DMS114 treated with DMSO at 0.1 percent for 48 hours (cell line): Measurements from ENCODE around the gene GULP1.

Source experiments
- DNase-seq: peaks from one replicate; lab custom pipeline; 2025; ENCODE audit not compliant: unreplicated experiment; lab: John Stamatoyannopoulos, UW

The GULP1 gene

DNA sequence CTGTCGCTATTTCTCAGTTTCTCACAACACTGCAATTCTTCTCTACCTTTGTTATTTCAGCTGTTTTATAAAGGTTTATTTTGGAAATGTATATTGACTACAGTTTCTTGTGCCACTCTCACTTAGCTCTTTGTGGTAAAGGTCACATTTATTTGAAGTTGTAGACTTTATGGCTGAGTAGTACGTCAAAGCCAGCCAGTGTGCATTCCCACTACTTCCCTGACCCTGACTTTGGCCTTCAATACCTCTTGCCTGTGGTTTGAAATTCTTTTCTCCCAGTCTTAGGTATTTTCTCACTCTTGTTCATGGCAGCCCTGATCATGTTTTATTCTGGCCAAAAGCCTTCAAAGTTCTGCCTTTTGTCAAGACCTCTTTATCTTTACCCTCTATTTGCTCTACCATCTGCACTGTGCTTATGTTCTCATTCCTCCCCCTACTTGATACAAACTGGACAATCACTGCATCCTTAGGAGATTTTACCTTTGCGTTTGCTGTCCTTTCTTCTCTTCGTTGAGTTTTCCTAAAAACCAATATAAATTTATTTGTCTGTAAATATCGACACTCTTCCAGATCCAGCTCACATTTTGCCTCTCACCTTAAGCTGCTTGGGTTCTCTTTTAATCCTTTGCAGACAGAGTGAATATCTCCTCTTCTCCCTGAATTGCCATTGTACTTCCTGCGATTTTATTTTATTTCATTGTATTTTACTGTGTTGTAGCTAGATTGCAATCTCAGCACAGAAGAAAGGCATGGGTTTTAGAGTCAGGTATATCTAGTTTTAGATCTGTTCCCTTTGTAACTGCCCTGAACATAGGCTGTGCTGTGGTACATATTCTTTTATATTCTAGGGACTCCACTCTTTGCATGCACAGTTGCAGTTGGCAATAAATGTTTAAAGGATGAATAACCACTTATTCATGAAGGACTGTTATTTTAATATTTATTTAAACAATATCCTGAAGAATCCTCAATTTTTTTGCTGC, 31.2 kb downstream of the GULP1 start:
- DNase-seq: no peak

DNA sequence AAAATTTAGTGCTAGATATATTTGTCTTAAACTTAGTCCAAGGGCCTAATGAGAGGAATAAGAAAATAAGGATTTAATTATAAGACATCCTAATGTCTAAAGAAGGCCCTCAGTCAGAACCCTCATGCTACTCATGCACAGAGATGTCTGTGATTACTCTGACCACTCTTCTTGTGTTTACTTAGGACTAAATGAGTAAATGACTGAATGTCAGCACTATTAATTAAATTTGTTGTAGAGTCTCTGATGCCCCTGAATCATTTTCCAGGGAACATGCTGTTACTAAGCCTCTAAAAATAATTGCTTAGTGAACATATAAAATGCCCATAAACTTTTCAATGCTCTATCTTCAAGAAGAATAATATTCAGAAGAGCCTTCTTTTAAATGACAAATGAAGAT, 32.4 kb downstream of the GULP1 start:
- no peak for DNase-seq

GRCh38 chr2:188326290-188326668, 34.6 kb downstream of the GULP1 start:
- DNase-seq: no peak

DNA sequence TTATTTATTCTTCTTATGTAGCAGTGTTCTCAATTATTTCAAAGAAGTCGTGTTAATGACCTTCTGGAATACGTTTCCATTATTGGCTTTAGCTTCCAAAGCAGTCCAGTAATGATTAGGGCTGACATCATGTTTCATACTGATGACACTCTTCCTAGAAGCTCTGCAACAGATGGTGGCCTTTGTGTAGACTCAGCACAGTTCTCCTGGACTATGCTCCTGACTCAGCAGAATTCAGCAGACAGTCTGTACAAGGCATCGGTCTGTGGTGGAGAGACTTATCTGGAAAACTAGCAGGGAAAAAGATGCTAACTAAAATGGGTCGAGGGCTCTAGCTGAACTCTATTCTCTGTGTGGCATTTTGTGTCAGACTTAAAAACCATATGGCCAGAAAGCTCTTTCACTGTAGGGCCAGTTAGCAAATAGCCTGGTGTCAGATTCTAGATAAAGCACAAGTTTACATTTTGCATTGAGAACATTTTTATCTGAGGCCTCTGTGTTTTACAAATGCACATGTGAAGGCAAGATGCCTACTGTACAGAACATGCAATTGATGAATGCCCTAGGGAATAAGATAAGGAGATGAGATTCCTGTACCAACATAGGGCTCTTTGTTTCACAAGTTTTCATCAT, 35.1 kb downstream of the GULP1 start:
- no peak for DNase-seq

- no peak for DNase-seq
Measured at GRCh38 chr2:188327518-188328213, 36.0 kb downstream of the GULP1 start.

GRCh38 chr2:188328419-188328818, 36.7 kb downstream of the GULP1 start:
- no peak for DNase-seq

DNA sequence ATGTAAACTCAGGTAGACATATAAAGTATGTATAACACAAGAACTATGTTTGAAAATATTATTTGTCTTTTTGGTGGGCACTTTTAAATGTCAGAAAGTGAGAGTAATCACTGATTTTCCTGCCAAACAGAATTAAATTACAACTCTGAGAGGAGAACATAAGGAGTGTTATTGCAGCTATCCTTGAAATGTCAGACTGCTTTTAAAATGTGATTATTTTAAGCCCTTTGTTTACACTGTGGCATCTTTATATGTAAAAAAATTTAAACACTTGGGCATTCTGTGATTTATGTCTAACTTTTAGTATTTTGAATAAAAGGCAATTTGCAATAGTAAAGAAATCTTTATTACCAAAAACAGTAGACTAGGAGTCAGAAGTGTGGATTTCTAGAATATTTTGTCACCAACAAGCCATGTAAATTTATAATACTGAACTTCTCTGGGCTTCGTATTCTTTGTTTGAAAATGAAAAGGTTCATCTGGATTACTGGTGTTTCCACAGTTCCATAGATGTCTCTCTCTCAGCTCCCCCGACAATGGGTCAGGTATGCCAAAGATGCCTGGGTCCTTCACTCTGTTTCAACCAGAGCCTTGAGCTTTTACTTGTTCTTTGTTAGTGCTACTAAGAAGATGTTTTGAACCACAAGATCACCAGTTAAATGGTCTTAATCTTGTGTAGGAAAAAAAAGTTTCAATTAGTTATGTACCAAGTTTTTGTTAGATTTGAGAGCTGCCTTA, 38.8 kb downstream of the GULP1 start:
- no peak for DNase-seq

DNA sequence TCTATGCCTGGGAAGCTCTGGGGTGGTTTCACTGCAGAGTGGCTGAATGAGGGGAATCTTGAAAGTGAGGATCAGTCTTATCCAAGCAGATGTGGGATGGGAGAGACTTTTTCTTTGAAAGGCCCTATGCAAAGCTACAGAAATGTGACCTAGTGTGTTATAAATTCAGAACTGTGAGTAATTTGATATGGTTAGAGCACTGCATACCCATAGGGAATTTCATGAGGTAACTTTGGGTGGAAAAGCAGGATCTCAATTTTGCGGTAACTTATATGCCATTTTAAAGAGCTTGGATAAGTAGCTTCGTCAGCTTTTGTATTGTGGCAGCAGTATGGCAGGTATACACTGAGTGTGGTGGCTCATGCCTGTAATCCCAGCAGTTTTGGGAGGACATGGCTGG, 40.9 kb downstream of the GULP1 start:
- DNase-seq: no peak

GRCh38 chr2:188333751-188334524, 42.3 kb downstream of the GULP1 start:
- no peak for DNase-seq

GRCh38 chr2:188338463-188338862, 46.8 kb downstream of the GULP1 start:
- DNase-seq: no peak

DNA sequence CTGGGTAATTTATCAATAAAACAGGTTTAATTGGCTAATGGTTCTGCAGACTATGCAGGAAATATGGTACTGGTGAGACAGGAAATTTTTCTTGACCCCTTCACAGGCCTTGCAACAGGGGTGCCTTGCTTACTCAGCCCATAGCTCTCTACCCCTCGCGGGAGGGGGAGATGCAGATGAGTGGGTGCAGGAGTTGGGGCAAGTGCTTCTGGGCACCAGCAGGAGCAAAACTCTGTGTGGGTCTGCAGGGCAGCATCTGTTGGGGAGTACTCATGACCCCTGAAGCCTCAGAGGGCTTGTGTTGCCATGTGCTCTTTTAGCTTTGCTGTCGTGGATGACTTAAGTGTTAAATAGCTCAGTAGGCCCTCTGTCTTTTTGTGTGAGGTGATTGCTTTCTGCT, 48.6 kb downstream of the GULP1 start:
- DNase-seq: no peak

- no peak for DNase-seq
Measured at GRCh38 chr2:188345020-188345419, 53.3 kb downstream of the GULP1 start.

DNA sequence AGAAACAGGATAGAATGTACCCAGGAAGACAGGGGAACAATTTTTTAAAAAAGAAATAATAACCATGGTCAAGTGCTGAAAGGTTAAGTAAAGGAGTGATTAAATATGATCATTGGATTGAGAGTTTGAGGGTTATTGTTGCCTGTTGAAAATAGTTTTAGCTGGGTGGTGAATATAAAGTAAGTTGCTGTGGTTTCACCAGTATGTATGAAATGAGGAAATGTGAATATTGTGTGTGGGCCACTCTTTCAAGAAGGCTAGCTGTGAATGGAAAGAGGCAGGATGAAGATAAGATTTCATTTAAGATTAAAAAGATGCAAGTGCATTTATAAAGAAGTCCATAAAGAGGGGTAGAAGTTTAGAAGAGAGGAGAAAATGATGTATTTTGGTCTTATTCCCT, 53.8 kb downstream of the GULP1 start:
- DNase-seq: no peak

DNA sequence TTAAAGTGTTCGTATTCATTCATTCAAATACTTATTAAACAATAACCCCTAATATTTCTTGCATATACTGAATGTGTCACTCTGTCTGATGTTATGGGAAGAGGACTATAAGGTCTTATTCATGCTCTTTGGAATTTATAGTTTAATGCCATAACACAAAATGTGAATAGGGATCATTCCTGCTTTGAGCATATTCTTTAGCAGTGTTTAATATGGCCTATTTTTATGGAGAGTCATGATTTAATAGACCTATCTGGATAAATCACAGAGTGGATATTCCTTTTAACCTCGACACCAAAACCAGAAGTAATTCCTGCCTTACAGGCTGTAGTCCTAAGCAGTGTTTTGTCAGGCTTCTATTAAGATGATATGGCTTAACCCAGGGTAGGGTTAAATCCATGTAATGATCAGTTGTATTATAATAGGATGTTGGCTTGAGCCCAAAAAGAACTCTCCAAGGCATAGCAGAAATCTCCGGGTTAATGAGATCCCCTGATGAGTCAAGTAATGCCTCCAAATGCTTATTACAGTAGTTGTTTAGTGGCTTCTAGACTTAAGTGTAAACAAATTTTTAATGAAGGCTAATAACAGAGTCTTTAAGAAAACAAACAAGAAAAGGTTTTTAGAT, 54.3 kb downstream of the GULP1 start:
- no peak for DNase-seq

DNA sequence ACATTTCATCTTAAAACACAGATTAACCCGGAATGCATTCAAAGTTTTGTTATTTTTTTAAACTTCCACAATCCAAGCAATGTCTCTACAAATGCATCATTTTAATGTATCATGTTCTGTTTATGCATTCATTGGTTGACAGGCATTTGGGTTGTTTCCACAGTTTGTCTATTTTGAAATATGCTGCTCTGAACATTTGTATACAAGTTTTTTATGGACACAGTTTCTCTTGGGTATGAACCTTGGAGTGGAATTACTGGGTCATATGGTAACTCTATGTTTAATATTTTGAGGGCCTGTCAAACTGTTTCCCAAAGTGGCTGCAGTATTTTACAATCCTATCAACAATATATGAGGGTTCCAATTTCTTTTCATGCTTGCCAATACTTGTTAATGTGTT, 57.3 kb downstream of the GULP1 start:
- no peak for DNase-seq

DNA sequence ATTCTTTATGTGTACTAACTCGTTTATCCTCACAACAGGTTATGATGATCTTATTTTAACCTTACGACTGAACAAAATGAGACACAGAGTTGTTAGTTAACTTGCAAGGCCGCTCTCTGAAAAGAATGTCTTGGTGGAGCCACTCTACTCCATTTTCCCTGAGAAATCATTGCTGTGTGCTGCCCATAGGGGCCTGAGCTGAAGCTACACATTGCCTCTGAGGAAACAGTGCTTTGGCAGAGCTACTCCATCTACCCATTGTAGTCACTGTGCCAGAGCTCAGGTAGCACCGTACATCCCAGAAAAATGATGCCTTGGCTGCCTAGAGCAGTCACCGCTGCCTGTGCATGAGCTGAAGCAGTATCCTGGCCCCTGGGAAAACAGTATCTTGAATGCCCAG, 61.6 kb downstream of the GULP1 start:
- DNase-seq: no peak

DNA sequence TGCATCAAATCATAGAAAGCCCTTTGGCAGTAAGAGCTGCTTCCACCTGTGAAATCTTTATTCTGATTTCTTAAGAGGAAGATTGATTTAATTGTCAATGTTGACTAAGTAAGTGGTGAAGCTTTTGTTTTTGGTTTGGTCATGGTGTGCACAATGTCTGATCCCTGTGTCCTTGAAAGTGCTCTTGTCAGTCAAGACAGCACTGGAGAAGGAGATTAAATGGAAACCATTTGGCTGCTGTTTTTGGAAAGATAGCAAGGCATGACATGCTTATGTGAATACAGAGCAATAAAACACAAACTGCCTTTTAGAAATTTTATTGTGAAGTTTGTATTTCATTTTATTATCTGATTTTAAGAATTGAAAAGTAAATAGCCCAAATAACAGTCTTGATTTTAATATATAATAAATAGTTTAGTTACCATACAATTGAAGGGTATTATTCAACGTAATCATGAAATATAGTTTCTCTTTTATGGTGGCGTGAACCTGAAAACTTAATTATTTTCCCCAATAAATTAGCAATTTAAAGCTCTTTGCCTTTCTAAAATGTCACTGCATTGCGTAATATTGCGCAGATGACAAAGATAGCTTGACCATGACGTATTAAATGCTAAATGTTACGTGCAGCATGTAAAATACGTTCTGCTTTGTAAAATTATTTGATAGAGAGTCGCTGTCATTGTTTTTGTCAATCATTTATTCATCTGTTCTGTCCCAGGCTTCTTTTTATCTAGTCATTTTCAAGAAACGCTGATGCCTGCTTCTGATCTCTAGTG, 69.0 kb downstream of the GULP1 start:
- no peak for DNase-seq

DNA sequence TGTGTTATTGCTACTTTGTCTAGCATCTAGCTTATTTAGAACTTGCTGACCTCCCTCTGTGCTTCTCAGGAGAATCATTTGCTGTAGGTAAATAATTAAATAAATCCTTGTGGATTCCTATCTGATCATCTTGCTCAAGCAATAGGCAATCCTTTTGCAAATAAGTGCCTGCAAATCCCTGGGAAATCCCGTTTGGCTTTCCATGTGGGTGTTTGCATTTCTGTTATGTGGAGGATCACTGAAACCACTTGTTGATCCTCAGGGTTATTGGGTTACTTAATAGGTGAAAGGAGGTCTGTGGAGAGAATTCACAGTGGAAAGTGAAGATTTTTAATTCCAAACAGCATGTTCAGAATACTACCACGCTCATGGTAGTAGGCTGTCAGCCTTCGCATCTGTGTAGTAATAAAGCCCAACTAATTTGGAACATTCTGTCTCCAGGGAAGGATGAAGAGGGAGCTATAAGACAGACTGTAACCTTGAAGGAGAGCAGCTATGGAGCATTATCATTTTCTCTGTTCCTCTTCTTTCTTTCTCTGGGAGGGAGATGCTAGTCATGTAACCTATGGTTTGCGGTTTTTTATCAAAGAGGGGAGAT, 72.5 kb downstream of the GULP1 start:
- DNase-seq: no peak
